GM18907 (cell line): ENCODE results near the gene MAGEB1.
A peak's percentile ranks its signal among the peaks of the same experiment; 100 is the strongest.

ENCODE experiments used
- ATAC-seq: cut with Tn5 transposase; IDR thresholded peaks from one replicate; pipeline ENCODE4 v1.9.1; 2021; ENCODE audit warnings: mild to moderate bottlenecking, moderate library complexity; ENCODE audit not compliant: unreplicated experiment

The MAGEB1 gene, protein sequence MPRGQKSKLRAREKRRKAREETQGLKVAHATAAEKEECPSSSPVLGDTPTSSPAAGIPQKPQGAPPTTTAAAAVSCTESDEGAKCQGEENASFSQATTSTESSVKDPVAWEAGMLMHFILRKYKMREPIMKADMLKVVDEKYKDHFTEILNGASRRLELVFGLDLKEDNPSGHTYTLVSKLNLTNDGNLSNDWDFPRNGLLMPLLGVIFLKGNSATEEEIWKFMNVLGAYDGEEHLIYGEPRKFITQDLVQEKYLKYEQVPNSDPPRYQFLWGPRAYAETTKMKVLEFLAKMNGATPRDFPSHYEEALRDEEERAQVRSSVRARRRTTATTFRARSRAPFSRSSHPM

DNA sequence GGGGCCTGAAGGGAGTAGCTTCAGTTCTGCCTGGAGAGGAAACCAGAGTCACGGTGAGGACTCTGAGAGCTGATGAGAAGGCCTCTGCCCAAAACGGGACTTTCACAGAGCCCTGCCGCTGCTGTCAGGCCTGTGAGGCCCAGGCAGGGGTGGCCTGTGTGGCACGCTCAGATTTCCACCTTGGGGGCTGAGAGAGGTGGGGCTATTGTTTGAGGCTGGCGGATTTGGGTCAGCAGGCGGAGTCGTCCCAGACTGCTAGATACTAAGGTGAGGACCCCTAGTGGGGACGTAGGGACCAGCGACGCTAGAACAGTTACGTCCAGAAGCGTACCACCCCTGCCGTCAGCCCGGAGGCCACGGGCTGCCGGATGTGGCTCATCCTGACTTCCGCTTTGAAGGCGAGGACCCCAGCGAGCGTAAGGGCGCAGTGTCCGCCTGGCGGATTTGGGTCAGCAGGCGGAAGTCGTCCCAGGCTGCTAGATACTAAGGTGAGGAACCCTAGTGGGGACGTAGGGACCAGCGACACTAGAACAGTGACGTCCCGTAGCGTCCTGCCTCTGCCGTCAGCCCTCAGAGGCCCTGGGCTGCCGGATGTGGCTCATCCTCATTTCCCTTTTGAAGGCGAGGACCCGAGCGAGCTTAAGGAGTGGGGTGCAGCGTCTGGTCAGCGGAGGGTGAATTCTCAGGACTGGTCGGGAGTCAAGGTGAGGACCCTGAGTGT is at the start of gene MAGEB1:
TSS of gene MAGEB1 (plus strand) at position 378 of the 721 bp plus-strand sequence. CDS start 3,348 bp downstream, outside the sequence.
- no peak for ATAC-seq

DNA sequence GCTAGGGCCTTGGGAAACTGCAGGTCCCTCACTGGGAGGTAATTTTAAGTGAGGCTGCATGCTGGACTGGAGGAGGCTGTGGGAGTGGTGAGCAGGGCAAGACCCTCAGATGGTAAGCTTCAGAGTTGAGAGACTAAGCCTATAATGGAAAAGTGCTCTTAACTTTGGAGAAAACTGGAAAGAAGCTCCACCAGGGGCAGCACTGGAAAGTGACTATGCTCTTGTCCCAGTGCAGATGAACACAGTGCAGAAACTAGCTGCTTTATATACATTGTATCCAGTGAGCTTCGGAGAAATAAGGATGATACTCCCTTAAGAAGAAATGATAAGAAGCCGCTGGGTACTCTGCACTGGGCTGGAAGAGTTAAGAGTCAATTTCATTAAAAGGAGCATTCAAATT is 34.8 kb upstream of the MAGEB1 start:
- ATAC-seq: no peak

- ATAC-seq: no peak
Measured at GRCh38 chrX:30215357-30215843, 31.5 kb upstream of the MAGEB1 start, which contains the start of gene MAGEB2. Gene MAGEB2, plus strand, starts transcription at chrX:30215563. Its CDS starts 3,018 bp downstream, at chrX:30218581.

DNA sequence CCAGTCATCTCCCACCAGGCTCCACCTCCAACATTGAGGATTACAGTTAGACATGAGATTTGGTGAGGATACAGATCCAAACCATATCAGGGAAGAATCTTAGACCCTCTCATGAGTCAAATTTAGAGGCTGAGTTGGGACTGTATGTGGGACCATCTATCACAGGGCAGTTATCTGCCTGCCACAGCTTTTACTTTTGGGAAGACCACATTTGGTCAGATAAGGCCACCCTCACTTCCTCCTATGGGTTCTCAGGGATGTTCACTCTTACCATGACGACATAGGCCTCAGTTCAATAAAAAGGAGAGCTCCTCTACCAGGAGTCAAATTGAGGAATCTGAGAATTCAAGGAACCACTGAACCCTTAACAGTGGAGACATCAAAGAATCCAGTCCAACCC is 29.5 kb upstream of the MAGEB1 start:
- ATAC-seq: no peak

GRCh38 chrX:30219372-30219771 is 27.6 kb upstream of the MAGEB1 start:
- no peak for ATAC-seq

GRCh38 chrX:30220661-30221060 is 26.3 kb upstream of the MAGEB1 start:
- ATAC-seq: no peak

DNA sequence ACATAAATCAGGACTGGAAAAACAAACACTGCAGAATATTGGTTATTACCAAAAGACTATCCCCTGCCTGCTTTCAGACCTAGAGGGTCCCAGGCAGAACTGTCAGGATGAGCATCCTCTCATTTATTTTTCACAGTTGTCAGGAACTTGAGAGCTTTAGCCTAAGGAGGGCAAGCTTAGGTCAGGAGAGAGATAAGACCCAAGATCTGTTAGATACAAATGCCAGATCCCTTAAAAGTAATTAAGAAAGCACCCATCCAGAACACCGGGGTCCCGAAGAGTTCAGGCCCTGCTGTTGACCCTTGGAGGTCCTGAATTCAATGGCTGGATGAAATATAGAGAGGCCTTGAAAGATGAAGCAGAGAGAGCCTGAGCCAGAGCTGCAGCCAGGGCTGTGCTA is 22.4 kb upstream of the MAGEB1 start:
- ATAC-seq: no peak

- no peak for ATAC-seq
Measured at GRCh38 chrX:30228526-30228925, 18.4 kb upstream of the MAGEB1 start.

GRCh38 chrX:30230395-30230794 is 16.6 kb upstream of the MAGEB1 start, which contains the start of gene MAGEB3:
Gene MAGEB3, plus strand, starts transcription at chrX:30230657. Its CDS starts 5,268 bp downstream, at chrX:30235925.
- ATAC-seq: no peak

DNA sequence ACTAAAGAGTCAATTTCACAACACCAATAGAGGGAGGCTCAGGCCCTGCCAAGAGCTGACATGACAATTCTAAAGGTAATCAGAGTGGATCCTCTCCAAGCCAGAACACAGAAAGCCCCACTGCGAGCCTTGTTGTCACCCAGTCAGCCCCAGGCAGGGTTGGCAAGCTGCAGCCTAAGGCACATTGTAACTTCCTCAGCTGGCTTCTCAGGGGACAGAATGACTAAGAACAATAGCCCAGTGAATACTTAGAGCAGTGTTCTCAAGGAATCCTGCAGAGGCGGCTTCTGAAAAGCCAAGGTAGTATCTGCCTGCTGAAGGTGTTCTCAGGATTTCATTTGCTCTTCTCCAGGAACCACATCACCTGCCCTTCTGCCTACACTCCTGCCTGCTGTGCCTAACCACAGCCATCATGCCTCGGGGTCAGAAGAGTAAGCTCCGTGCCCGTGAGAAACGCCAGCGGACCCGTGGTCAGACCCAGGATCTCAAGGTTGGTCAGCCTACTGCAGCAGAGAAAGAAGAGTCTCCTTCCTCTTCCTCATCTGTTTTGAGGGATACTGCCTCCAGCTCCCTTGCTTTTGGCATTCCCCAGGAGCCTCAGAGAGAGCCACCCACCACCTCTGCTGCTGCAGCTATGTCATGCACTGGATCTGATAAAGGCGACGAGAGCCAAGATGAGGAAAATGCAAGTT is 5.1 kb upstream of the MAGEB1 start, which contains the start of gene MAGEB4:
TSS of gene MAGEB4 (plus strand) at position 277 of the 692 bp plus-strand sequence. CDS start at position 413, 136 bp downstream.
- ATAC-seq: no peak

DNA sequence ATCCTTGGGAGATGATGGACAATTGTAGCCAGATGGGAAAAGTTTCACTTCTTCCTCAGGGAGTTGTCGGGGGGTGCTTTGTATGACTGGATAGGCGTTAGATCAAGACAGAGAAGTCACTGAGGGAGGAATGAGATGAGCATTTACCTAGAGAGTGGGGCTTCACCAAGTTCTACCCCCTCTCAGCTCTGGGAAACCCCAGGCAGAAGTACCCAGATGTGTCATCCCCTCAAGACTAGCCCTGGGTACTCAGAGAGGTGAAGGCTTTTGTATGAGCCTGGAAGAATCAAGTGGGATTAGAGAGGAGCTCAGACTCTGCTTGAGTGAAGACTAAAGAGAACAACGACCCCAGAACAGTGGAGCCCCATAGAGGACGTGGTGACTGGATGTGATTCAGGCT is 1.9 kb downstream of the MAGEB1 start:
- peak; percentile 86 for ATAC-seq

GRCh38 chrX:30253257-30253656 is 6.3 kb downstream of the MAGEB1 start:
- ATAC-seq: peak; percentile 75

DNA sequence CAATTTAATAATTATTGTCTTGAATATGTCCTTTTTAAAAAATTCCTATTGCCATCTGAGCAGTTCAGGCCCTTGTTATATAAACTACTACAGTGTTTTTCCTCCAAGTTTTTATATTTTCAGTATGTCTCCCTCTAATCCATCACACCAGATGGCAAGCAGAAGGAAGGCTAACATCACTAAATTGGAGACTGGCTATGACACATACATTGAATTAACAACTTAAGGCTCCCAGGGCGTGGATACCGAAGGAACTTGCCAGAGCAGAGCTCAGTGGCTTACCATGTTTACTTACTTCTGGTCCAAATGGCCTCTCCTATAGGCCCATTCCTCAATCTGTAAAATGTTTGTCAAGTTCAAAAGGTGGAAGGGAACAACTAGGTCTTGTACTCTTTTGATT is 13.0 kb downstream of the MAGEB1 start:
- no peak for ATAC-seq

- ATAC-seq: no peak
Measured at GRCh38 chrX:30261012-30261411, 14.1 kb downstream of the MAGEB1 start.

DNA sequence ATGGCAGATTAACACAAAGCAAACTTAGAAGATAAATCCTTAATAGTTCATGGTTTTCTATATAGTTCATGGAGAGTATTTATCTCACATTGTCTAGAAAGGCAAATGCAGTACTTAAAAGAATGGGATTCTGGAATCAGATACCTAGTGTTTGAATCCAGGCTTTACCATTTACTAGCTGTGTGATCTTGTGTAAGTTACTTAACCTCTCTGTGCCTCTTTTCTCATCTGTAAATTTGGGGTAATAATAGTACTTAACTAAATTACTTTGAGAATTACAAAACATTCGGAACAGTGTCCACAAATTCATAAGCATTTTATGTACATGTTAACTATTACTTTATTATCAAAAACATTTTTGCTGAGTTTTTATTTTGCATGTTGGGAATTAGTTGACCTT is 15.8 kb downstream of the MAGEB1 start:
- no peak for ATAC-seq

DNA sequence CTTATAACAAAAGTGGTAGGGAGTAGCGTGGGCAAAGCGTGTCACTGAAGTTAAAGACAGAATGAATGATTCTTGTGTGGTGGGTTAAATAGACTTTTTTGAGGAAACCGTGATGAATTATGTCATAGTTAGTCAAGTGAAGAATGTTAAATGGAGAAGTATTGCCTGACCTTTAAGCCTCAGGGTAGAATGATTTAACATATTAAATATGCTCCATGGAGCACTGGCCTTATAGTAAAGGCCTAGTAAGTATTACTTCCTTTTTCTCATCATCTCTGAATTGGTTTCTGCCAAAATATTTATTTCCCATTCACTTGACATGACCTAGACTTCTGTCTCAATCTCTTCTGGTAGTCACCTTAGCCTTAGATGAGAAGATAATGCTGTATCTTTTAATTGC is 23.7 kb downstream of the MAGEB1 start:
- ATAC-seq: no peak

GRCh38 chrX:30275498-30275897 is 28.6 kb downstream of the MAGEB1 start:
- no peak for ATAC-seq

DNA sequence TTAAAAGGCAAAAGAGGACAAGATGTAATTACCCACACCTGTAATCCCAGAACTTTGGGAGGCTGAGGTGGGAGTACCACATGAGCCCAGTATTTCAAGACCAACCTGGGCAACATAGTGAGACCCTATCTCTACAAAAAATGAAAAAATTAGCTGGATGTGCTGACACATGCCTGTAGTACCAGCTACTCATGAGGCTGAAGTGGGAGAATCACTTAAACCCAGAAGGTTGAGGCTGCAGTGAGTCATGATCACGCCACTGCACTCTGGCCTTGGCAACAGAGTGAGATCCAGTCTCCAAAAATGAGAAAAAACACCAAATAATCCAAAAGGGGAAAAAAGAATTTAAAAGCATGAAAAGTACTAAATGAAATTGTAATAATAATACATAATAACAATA is 31.4 kb downstream of the MAGEB1 start:
- ATAC-seq: no peak

DNA sequence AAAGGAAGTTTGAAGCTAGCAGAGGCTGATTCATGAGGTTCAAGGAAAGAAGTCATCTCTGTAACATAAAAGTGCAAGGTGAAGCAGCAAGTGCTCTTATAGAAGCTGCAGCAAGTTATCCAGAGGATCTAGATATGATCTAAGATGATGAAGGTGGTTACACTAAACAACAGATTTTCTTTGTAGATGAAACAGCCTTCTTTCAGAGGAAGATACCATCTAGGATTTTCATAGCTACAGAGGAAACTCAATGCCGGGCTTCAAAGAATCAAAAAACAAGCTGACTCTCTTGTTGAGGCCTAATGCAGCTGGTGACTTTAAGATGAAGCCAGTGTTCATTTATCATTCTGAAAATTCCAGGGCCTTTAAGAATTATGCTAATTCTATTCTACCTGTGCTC is 33.5 kb downstream of the MAGEB1 start:
- ATAC-seq: no peak

- ATAC-seq: no peak
Measured at GRCh38 chrX:30282527-30282926, 35.6 kb downstream of the MAGEB1 start.
